Suprapubic skin (tissue), 4 donors: ENCODE results near the gene TAF1B. TPM values are rescaled to one million over a fixed set of nuclear protein-coding genes. Genes with fewer than 3 reads are reported as not detected.
"Not testable (repeated sequence)": the region's sequence is repeated elsewhere in the genome, so short reads cannot be mapped to it uniquely, and the experiment has no call there.

Experiments used
- DNase-seq, 2 donors: peaks; one replicate each; pipeline ENCODE4 v3.0.0-alpha.2; 2019; ENCODE audit warnings: low spot score in 2 of 2
- H3K27ac ChIP-seq: fragments of 200-600 bp; sonication (generic); one replicate; pipeline ENCODE4 v1.5.1; 2019
- H3K27me3 ChIP-seq: fragments of 200-600 bp; sonication (generic); one replicate; pipeline ENCODE4 v1.5.1; 2019
- H3K36me3 ChIP-seq: fragments of 200-600 bp; sonication (generic); one replicate; pipeline ENCODE4 v1.5.1; 2019
- H3K4me1 ChIP-seq: fragments of 200-600 bp; sonication (generic); one replicate; pipeline ENCODE4 v1.5.1; 2019
- H3K4me3 ChIP-seq: fragments of 200-600 bp; sonication (generic); one replicate; pipeline ENCODE4 v1.5.1; 2019; ENCODE audit warnings: mild to moderate bottlenecking
- H3K9me3 ChIP-seq: fragments of 200-600 bp; sonication (generic); one replicate; pipeline ENCODE4 v1.5.1; 2019
- EP300 ChIP-seq: sonication (generic); formaldehyde crosslinking; IDR thresholded peaks from one replicate; pipeline ENCODE4 v1.6.1; 2017; ENCODE audit warnings: antibody characterized with exemption
- POLR2A ChIP-seq, 2 donors: fragments of 450-650 bp; IDR thresholded peaks; one replicate each; pipeline ENCODE4 v1.6.1; 2017; ENCODE audit warnings: antibody characterized with exemption in 2 of 2, mild to moderate bottlenecking in 2 of 2, moderate library complexity in 2 of 2
- POLR2AphosphoS5 ChIP-seq, 3 donors: sonication (generic); formaldehyde crosslinking; IDR thresholded peaks; one replicate each; pipeline ENCODE4 v1.6.1; 2017; ENCODE audit warnings: antibody characterized with exemption in 3 of 3
- WGBS: methylation state at CpG from one replicate; pipeline ENCODE4 v1.1.5; 2018; 5-methylcytosine and 5-hydroxymethylcytosine counted together
- total RNA-seq, 4 donors: library from RNA; depleted of rRNA; stranded (reverse); fragments of >200 nt; gene quantifications; one replicate each; pipeline ENCODE4 v1.1.0, GENCODE V29; 2016
- TF ChIP-seq, protein P1 (sequence below), 2 donors: fragments of 200-600 bp in 1 of 2; fragments of 450-650 bp in 1 of 2; sonication (generic) in 1 of 2; IDR thresholded peaks; one replicate each; pipeline ENCODE4 v1.5.1; 2016 to 2019; ENCODE audit warnings: antibody characterized with exemption in 2 of 2, mild to moderate bottlenecking in 1 of 2, moderate library complexity in 1 of 2

The TAF1B gene
- total RNA-seq, 4 donors from 2014 or later: 12.7 to 24.0 (median 18.0) TPM

DNA sequence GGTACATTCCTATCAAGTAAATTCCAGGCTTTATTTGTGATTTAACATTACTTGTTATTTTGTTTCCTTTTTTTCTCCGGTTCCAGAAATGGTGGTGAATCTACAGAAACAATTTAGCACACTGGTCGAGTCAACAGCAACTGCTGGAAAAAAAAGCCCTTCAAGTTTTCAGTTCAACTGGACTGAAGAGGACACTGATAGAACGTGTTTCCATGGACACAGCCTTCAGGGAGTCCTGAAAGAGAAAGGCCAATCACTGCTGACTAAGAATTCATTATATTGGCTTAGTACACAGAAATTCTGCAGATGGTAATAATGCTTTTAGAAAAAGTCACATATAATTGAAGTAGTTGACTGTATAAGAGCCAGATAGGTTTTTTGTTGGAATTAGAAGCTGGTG is 76.2 kb downstream of the TAF1B start:
- no peaks in the 10 kb centered on the region for H3K27me3 ChIP-seq
- no peaks in the 10 kb centered on the region for H3K9me3 ChIP-seq
- TF ChIP-seq, protein P1, sequence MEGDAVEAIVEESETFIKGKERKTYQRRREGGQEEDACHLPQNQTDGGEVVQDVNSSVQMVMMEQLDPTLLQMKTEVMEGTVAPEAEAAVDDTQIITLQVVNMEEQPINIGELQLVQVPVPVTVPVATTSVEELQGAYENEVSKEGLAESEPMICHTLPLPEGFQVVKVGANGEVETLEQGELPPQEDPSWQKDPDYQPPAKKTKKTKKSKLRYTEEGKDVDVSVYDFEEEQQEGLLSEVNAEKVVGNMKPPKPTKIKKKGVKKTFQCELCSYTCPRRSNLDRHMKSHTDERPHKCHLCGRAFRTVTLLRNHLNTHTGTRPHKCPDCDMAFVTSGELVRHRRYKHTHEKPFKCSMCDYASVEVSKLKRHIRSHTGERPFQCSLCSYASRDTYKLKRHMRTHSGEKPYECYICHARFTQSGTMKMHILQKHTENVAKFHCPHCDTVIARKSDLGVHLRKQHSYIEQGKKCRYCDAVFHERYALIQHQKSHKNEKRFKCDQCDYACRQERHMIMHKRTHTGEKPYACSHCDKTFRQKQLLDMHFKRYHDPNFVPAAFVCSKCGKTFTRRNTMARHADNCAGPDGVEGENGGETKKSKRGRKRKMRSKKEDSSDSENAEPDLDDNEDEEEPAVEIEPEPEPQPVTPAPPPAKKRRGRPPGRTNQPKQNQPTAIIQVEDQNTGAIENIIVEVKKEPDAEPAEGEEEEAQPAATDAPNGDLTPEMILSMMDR (IDR thresholded peaks at IDR 0.05): no peak
- TF ChIP-seq POLR2A (IDR thresholded peaks at IDR 0.05): no peak
- no peak for TF ChIP-seq POLR2AphosphoS5 (IDR thresholded peaks at IDR 0.05)
- TF ChIP-seq EP300: no peak
- peaks cover 3% of the 10 kb centered on the region for H3K4me1 ChIP-seq
- no peak overlapping the region for H3K27ac ChIP-seq
- H3K4me3 ChIP-seq: no peak overlapping the region
- H3K36me3 ChIP-seq: peaks cover 33% of the 10 kb centered on the region
- no peak for DNase-seq
- 60% methylated on average over 3 of the region's 3 CpGs for WGBS

DNA sequence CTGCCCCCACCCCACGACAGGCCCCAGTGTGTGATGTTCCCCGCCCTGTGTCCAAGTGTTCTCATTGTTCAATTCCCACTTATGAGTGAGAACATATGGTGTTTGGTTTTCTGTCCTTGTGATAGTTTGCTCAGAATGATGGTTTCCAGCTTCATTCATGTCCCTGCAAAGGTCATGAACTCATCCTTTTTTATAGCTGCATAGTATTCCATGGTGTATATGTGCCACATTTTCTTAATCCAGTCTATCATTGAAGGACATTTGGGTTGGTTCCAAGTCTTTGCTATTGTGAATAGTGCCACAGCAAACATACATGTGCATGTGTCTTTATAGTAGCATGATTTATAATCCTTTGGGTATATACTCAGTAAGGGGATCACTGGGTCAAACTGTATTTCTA is 83.7 kb downstream of the TAF1B start:
- H3K27ac ChIP-seq, H3K9me3 ChIP-seq, H3K27me3 ChIP-seq, DNase-seq, H3K4me1 ChIP-seq, H3K4me3 ChIP-seq: not testable (repeated sequence)
- WGBS: 100% methylated on average over 2 of the region's 2 CpGs
- peaks cover 15% of the 10 kb centered on the region for H3K36me3 ChIP-seq

DNA sequence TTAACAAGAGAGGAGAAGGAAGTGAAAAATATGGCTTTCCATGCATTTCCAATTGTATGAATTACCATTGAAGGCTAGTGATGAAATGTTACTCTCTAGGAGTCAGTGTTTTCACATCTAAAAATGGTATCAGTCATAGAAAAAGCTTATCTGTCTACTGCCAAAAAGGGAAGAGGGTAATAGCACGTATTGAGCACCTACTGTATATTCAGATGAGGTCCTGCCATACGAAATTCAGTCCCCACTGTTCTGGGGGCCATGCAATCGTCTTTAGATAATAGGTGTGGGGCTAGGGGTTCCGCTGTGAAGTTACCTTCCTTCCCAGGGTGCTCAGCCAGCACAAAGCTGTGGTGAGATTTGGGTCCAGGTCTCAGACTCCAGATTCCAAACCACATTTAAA is 94.0 kb downstream of the TAF1B start:
- Histone ChIP-seq H3K9me3 (no peaks in the 10 kb centered on the region), H3K4me1 (peaks cover 15% of the 10 kb centered on the region), H3K4me3 (no peak overlapping the region), H3K27ac (no peak overlapping the region), H3K36me3 (peaks cover 13% of the 10 kb centered on the region), H3K27me3 (no peaks in the 10 kb centered on the region)
- TF ChIP-seq, protein P1 (IDR thresholded peaks at IDR 0.05): no peak
- TF ChIP-seq POLR2AphosphoS5 (IDR thresholded peaks at IDR 0.05) (no peak), EP300 (no peak), POLR2A (IDR thresholded peaks at IDR 0.05) (no peak)
- 92% methylated on average over 4 of the region's 4 CpGs for WGBS
- DNase-seq: no peak

DNA sequence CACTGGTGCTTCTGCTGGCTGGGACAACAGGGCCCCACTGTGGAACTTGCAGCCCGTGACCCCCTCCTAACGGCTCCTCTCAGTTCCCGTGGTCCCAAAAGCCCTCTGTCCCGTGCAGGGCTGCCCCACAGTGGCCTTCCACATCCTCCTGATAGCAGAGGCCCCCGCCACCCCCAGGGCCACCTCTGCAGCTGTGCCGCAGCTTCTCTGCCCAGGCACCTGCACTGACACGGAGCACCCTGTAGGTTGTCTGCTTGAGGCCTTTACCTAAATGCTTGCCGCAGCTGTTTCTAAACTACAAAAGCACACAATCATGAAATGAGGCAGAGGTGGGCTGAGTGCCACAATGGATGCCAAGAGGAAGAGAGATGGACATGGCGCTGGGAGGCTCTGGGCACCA is 94.7 kb downstream of the TAF1B start:
- Histone ChIP-seq H3K4me1 (peaks cover 19% of the 10 kb centered on the region), H3K36me3 (peaks cover 6% of the 10 kb centered on the region), H3K27me3 (no peaks in the 10 kb centered on the region), H3K27ac (no peak overlapping the region), H3K4me3 (no peak overlapping the region), H3K9me3 (no peaks in the 10 kb centered on the region)
- no peak for DNase-seq
- 94% methylated on average over 6 of the region's 9 CpGs for WGBS
- TF ChIP-seq POLR2A (IDR thresholded peaks at IDR 0.05) (no peak), EP300 (no peak), POLR2AphosphoS5 (IDR thresholded peaks at IDR 0.05) (no peak)
- TF ChIP-seq, protein P1 (IDR thresholded peaks at IDR 0.05): no peak

DNA sequence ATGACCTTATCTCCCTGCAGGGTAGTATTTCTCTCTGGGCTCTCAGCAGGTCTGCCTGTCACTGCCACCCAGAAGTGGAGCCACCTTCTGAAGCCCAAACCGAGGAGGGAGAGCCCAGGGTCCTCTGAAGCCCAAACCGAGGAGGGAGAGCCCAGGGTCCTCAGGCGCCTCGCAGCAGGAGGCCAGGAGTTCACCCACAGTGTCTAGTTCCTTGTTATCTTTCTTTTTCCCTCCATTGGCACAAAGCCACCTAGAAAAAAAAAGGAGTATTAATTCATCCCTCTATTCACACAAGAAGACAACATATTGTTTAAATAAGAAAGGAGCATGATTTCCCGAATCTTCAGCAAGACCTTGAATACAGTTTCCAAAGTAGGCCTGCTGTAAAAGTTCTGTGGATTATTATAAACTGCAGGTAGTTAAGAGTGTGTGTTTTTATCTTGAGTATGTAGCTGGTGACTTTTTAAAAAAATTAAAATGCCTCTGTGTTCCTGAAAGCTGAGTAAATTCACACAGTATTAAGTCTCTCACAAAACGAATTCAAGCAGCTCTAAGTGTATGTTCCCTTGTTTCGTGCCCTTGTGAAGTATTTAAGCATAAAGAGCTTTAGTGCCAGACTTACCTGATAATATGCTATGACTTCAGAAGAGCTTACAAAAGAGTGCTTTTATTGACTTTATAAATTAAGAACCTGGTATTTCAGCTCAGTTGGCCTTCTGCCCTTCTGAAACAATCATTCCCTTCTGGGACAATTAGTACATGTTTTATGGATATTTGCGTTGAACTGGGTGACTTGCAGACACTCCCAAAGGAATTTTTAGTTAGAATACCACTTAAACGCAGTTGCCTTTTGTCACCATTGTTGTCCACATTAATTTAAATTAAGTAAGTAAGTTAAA is 96.6 kb downstream of the TAF1B start:
- H3K4me1 ChIP-seq: peaks cover 31% of the 10 kb centered on the region
- no peaks in the 10 kb centered on the region for H3K27me3 ChIP-seq
- TF ChIP-seq POLR2AphosphoS5 (IDR thresholded peaks at IDR 0.05) (no peak), POLR2A (IDR thresholded peaks at IDR 0.05) (no peak), EP300 (no peak)
- TF ChIP-seq, protein P1 (IDR thresholded peaks at IDR 0.05): no peak
- H3K9me3 ChIP-seq: no peaks in the 10 kb centered on the region
- no peak for DNase-seq
- 61% methylated on average over 9 of the region's 9 CpGs for WGBS
- H3K36me3 ChIP-seq: no peaks in the 10 kb centered on the region
- peak overlapping the region; percentile 34 for H3K27ac ChIP-seq
- no peak overlapping the region for H3K4me3 ChIP-seq
